Sigmoid colon (tissue), 7 donors: ENCODE results near the gene PCSK9. TPM values are rescaled to one million over a fixed set of nuclear protein-coding genes. Genes with fewer than 3 reads are reported as not detected.

Source experiments
- DNase-seq: peaks from one replicate; pipeline ENCODE4 v3.0.0-alpha.2; 2019
- H3K27ac ChIP-seq, 4 donors: fragments of 200-600 bp; sonication (generic); one replicate each; pipeline ENCODE4 v1.5.1; 2016 to 2019; ENCODE audit warnings: mild to moderate bottlenecking in 1 of 4
- H3K27me3 ChIP-seq, 3 donors: fragments of 200-600 bp; sonication (generic); one replicate each; pipeline ENCODE4 v1.5.1; 2019; ENCODE audit warnings: mild to moderate bottlenecking in 1 of 3
- H3K36me3 ChIP-seq, 4 donors: fragments of 200-600 bp; sonication (generic); one replicate each; pipeline ENCODE4 v1.5.1; 2016 to 2019
- H3K4me1 ChIP-seq, 4 donors: fragments of 200-600 bp; sonication (generic); one replicate each; pipeline ENCODE4 v1.5.1; 2017 to 2019
- H3K4me3 ChIP-seq, 4 donors: fragments of 200-600 bp; sonication (generic); one replicate each; pipeline ENCODE4 v1.5.1; 2017 to 2019; ENCODE audit warnings: mild to moderate bottlenecking in 2 of 4, moderate library complexity in 1 of 4
- H3K9me3 ChIP-seq, 4 donors: fragments of 200-600 bp in 3 of 4; sonication (generic) in 3 of 4; one replicate each; pipeline versions ENCODE4 v1.5.1 to v1.6.1; 2013 to 2019
- CTCF ChIP-seq, 4 experiments: fragments of 450-650 bp in 3 of 4; fragments of 200-600 bp in 1 of 4; IDR thresholded peaks; one replicate each; pipeline ENCODE4 v1.5.1; 2016 to 2019; ENCODE audit warnings: antibody characterized with exemption in 4 of 4, mild to moderate bottlenecking in 3 of 4, moderate library complexity in 2 of 4
- EP300 ChIP-seq, 4 donors: sonication (generic); formaldehyde crosslinking; IDR thresholded peaks; one replicate each; pipeline ENCODE4 v1.6.1; 2017; ENCODE audit warnings: antibody characterized with exemption in 4 of 4
- POLR2A ChIP-seq, 2 donors: fragments of 450-650 bp; IDR thresholded peaks; one replicate each; pipeline ENCODE4 v1.6.1; 2016; ENCODE audit warnings: antibody characterized with exemption in 2 of 2, mild to moderate bottlenecking in 2 of 2, moderate library complexity in 2 of 2
- POLR2AphosphoS5 ChIP-seq, 4 donors: sonication (generic); formaldehyde crosslinking; IDR thresholded peaks; one replicate each; pipeline ENCODE4 v1.6.1; 2017; ENCODE audit warnings: antibody characterized with exemption in 4 of 4
- WGBS, 2 donors: extraction: QIAGEN DNeasy Blood & Tissue Kit; methylation state at CpG; one replicate each; pipeline ENCODE4 v1.1.7; 2013; 5-methylcytosine and 5-hydroxymethylcytosine counted together
- intact Hi-C: fragments of 100-400 bp; cut with DNase I; formaldehyde crosslinking; loops from one replicate; pipeline ENCODE4 v1.15.1; 2023
- polyA plus RNA-seq, 3 donors: library from polyadenylated mRNA; stranded (reverse); fragments of 200-250 nt; gene quantifications; one replicate each; pipeline ENCODE4 v1.2.3, GENCODE V29; 2013
- total RNA-seq, 4 donors: library from RNA; depleted of rRNA; stranded (reverse); fragments of >200 nt; gene quantifications; one replicate each; pipeline ENCODE4 v1.1.0, GENCODE V29; 2016
- donor health status: healthy with polysubstance abuse.
- donor health status: Bipolar disorder and iron deficiency.
- donor health status: healthy.

PCSK9 gene
- total and polyA plus RNA-seq, 7 donors, result 0.28 to 41.9 (median 3.4) TPM; not detected in 3

DNA sequence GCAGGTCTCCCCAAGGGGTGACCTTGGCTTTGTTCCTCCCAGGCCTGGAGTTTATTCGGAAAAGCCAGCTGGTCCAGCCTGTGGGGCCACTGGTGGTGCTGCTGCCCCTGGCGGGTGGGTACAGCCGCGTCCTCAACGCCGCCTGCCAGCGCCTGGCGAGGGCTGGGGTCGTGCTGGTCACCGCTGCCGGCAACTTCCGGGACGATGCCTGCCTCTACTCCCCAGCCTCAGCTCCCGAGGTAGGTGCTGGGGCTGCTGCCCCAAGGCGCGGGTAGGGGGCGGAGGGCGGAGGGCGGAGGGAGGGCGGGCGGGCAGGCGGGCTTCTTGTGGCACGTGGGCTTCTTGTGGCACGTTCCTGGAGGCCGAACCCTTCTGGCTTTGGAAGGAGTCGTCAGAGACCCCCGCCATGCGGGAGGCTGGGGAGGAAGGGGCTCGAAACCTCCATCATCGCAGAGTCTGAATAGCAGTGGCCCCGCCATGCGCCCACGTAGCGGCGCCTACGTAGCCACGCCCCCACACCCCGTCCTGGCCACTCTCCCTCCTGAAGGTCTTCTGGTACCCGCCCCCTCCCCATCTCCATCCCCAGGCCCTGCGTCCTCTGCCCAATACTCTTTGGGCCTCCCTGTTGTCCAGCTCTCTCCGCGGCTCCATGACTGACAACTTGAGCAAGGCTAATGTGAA is 16.7 kb downstream of the PCSK9 start:
- Histone ChIP-seq H3K4me3 (no peak overlapping the region), H3K27me3 (no peaks in the 10 kb centered on the region), H3K27ac (no peak overlapping the region), H3K36me3 (no peaks in the 10 kb centered on the region), H3K4me1 (no peaks in the 10 kb centered on the region), H3K9me3 (no peaks in the 10 kb centered on the region)
- TF ChIP-seq POLR2AphosphoS5 (IDR thresholded peaks at IDR 0.05) (no peak), CTCF (IDR thresholded peaks at IDR 0.05) (no peak), POLR2A (IDR thresholded peaks at IDR 0.05) (no peak), EP300 (IDR thresholded peaks at IDR 0.05) (no peak)
- intact Hi-C loops, result no loop called here
- DNase-seq, result no peak
- WGBS, 2 donors, result 93 to 94% methylated on average over 42 of the region's 42 CpGs

- Histone ChIP-seq H3K4me3 (no peak overlapping the region), H3K36me3 (no peaks in the 10 kb centered on the region), H3K27me3 (no peaks in the 10 kb centered on the region), H3K27ac (no peak overlapping the region), H3K4me1 (no peaks in the 10 kb centered on the region), H3K9me3 (no peaks in the 10 kb centered on the region)
- no peak for DNase-seq
- 95 to 97% methylated on average over 20 of the region's 20 CpGs for WGBS, 2 donors
- no peak for TF ChIP-seq POLR2AphosphoS5 (IDR thresholded peaks at IDR 0.05)
- TF ChIP-seq CTCF (IDR thresholded peaks at IDR 0.05), result no peak
- no peak for TF ChIP-seq EP300 (IDR thresholded peaks at IDR 0.05)
- no peak for TF ChIP-seq POLR2A (IDR thresholded peaks at IDR 0.05)
- intact Hi-C loops, result no loop called here
These were observed 17.3 kb downstream of the PCSK9 start for GRCh38 chr1:55056632-55056992.

DNA sequence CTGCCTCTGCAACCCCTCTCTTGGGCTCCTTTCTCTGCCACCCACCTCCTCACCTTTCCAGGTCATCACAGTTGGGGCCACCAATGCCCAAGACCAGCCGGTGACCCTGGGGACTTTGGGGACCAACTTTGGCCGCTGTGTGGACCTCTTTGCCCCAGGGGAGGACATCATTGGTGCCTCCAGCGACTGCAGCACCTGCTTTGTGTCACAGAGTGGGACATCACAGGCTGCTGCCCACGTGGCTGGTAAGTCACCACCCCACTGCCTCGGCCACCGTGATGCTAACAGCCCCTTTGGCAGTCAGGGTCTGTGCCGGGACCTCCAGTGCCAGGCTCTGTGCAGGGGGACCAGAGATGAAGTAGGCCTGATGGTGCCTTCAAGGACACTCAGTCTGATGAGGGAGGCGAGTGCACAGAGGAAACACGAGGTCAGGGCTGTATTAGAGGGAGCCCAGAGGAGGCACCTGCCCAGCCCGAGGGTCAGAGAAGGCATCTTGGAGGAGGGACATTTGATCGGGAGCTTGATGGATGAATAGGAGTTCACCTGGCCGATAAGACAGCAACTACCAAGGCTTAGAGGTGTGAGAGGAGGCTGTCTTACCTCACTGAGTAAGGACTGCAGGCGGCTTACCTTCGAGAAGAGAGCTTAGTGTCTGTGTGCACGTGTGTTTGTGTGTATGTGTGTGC is 18.1 kb downstream of the PCSK9 start:
- TF ChIP-seq EP300 (IDR thresholded peaks at IDR 0.05), result no peak
- no peak for TF ChIP-seq POLR2AphosphoS5 (IDR thresholded peaks at IDR 0.05)
- TF ChIP-seq POLR2A (IDR thresholded peaks at IDR 0.05), result no peak
- TF ChIP-seq CTCF (IDR thresholded peaks at IDR 0.05), result no peak
- DNase-seq, result no peak
- H3K4me3 ChIP-seq, result no peak overlapping the region
- WGBS, 2 donors, result 92 to 94% methylated on average over 15 of the region's 15 CpGs
- H3K9me3 ChIP-seq, result no peaks in the 10 kb centered on the region
- intact Hi-C loops, result no loop called here
- peaks cover 0 to 8% (median 6%) of the 10 kb centered on the region in 4 donors for H3K4me1 ChIP-seq
- no peaks in the 10 kb centered on the region for H3K36me3 ChIP-seq
- no peak overlapping the region for H3K27ac ChIP-seq
- no peaks in the 10 kb centered on the region for H3K27me3 ChIP-seq

GRCh38 chr1:55057956-55058298 is 18.6 kb downstream of the PCSK9 start:
- no peak overlapping the region for H3K4me3 ChIP-seq
- WGBS, 2 donors, result 93 to 96% methylated on average over 6 of the region's 6 CpGs
- no peaks in the 10 kb centered on the region for H3K27me3 ChIP-seq
- DNase-seq, result no peak
- H3K36me3 ChIP-seq, result no peaks in the 10 kb centered on the region
- H3K9me3 ChIP-seq, result no peaks in the 10 kb centered on the region
- no peak overlapping the region for H3K27ac ChIP-seq
- intact Hi-C loops, result no loop called here
- TF ChIP-seq POLR2AphosphoS5 (IDR thresholded peaks at IDR 0.05), result no peak
- TF ChIP-seq CTCF (IDR thresholded peaks at IDR 0.05), result no peak
- TF ChIP-seq POLR2A (IDR thresholded peaks at IDR 0.05), result no peak
- no peak for TF ChIP-seq EP300 (IDR thresholded peaks at IDR 0.05)
- peaks cover 0 to 11% (median 7%) of the 10 kb centered on the region in 4 donors for H3K4me1 ChIP-seq
